ENCODE measurements around the gene GMDS.

The GMDS gene

DNA sequence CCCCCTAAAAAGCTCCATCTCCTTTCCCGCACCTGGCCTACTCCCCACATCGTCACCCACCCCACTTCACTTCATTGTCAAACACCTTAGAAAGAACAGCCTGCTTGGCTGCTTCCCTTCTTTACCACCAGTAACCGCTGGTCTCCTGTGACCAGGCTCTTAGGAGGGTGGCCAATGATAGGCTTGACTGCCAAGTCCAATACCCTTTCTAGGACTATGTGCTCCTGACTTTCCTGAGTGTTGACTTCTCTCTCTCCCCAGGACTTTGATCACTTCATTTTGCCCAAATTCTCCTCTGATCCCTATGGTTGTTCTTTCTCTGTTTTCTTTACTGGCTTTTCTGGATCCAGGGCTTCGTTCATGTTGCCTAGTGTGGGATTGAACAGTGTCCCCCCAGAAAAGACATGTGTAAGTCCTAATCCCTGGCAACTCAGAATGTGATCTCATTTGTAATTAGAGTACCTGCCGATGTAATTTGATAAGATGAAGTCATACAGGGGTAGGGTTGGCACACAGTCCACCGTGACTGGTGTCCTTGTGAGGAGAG, 254.0 kb downstream of the GMDS start:
- DNase-seq (ENCODE audit: low spot score in 2 of 2), result no peak
- Histone ChIP-seq H3K36me3 (replicated peaks) (no peaks in the 10 kb centered on the region), H3K4me1 (no peaks in the 10 kb centered on the region), H3K9me3 (no peaks in the 10 kb centered on the region), H3K27me3 (ENCODE audit: low read depth) (no peaks in the 10 kb centered on the region), H3K4me3 (no peak overlapping the region)
- in situ Hi-C loops (cut with MboI; ENCODE audit: low sequenced_read_pairs), result no loop called here

DNA sequence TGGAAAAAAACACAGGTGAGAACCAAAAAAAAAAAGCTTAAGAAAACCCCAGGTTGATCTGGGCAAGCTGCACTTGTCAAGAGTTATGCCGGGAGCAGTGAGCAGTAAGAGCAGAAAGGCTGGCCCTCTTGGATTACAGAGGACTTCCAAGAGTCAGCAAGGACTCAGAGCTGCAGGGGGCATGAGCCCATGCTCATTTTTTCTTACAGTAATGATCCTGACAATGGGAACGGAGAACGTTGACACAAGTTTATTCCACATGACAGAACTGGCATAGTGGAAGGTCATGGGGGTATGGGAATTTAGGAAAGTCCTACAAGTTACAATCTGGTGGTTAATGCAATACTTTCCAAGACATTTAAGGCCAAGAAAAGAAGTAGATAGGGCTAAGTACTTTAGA, 256.6 kb downstream of the GMDS start:
- no peak for DNase-seq (ENCODE audit: low spot score in 2 of 2)
- Histone ChIP-seq H3K27me3 (ENCODE audit: low read depth) (no peaks in the 10 kb centered on the region), H3K9me3 (no peaks in the 10 kb centered on the region), H3K36me3 (replicated peaks) (no peaks in the 10 kb centered on the region), H3K4me1 (no peaks in the 10 kb centered on the region), H3K4me3 (no peak overlapping the region)
- in situ Hi-C loops (cut with MboI; ENCODE audit: low sequenced_read_pairs), result no loop called here

DNA sequence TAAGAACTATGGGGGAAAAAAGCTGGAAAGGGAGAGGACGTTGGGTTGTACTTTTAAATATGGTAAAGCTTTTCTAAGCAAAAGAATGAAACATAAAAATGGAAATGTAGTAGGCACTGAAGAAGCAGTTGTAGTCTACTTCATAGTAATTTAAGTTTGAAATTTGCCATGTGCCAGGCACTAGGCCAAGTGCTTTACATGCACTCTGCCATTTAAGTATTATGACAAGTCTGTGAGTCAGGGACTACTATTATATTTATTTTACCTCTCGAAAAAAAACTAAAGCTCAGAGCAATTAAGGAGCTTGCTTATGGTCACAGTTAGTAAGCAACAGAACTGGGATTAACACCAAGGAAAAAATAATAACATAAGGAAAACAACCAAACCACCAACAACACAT, 257.8 kb downstream of the GMDS start:
- in situ Hi-C loops (cut with MboI; ENCODE audit: low sequenced_read_pairs), result no loop called here
- no peaks in the 10 kb centered on the region for H3K4me1 ChIP-seq
- H3K27me3 ChIP-seq (ENCODE audit: low read depth), result no peaks in the 10 kb centered on the region
- no peak for DNase-seq (ENCODE audit: low spot score in 2 of 2)
- no peaks in the 10 kb centered on the region for H3K36me3 ChIP-seq (replicated peaks)
- no peak overlapping the region for H3K4me3 ChIP-seq
- peaks cover 3% of the 10 kb centered on the region; the same call in 1 of the 2 replicates for H3K9me3 ChIP-seq

DNA sequence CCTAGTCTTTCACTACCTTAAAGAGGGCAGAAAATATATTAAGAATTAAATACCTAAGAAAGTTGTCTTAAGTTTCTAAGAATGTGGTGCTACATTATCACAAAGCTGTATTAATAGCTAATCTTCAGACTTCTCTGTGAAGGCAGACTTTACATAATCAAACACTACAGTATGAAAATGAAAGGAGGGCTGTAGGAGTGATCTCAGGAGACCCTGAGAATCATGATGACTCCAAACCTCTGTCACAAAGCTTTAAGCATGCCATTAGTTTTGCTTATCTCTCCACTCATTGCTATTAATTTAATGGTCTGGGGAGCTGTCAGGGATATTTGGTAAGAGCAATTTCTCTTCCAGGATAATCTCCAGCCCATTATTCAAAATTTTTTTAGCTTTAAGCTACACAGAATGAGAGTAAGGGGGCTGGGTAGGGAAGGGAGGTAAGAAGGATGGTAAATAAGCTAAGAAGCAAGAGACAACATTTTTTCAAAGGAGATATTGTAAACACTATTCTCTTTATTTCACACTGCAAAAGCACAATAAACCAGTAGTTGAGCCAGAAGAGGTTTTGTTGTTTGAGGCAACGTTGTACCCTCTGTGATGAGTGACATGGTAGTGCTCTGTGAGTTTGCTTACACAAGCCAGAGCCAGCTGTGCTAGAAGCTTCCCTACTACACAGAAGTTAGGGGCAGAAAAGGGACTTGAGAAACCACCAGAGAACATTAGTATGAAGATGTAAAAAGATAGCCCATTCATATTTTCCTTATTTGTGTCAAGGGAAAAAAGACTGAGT, 258.8 kb downstream of the GMDS start:
- Histone ChIP-seq H3K27me3 (ENCODE audit: low read depth) (no peaks in the 10 kb centered on the region), H3K4me3 (no peak overlapping the region), H3K9me3 (peaks cover 4% of the 10 kb centered on the region; the same call in 1 of the 2 replicates), H3K36me3 (replicated peaks) (no peaks in the 10 kb centered on the region), H3K4me1 (no peaks in the 10 kb centered on the region)
- DNase-seq (ENCODE audit: low spot score in 2 of 2), result no peak
- in situ Hi-C loops (cut with MboI; ENCODE audit: low sequenced_read_pairs), result no loop called here

DNA sequence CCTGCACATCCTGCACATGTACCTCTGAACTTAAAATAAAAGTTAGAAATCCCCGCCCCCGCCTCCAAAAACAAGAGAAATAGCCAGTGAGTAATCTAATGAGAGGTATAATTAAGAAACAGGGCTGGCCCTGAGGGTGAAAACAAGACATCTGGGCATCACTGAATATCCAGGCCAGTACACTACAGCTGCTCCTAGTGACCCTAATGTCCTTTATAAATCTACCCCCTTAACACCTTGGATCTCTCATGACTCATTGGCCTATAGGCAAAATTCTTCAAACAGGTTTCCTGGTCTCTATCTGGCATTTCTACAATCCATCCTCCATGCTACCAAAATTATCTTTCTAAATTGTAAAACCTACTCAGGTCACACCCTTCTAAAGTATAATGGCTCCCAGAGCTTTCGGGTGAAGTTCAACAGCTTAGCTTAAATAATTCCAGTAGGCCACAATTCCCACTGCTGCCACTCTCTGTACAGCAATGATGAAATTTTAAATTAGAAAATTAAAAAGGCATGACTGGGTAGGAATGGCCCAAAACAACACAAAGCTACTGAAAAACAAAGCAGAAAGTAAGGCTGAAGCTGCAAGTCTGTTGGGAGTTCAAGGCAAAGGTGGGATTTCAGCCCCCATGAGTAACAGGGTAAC, 260.9 kb downstream of the GMDS start:
- no peaks in the 10 kb centered on the region for H3K27me3 ChIP-seq (ENCODE audit: low read depth)
- no peaks in the 10 kb centered on the region for H3K4me1 ChIP-seq
- in situ Hi-C loops (cut with MboI; ENCODE audit: low sequenced_read_pairs), result no loop called here

DNA sequence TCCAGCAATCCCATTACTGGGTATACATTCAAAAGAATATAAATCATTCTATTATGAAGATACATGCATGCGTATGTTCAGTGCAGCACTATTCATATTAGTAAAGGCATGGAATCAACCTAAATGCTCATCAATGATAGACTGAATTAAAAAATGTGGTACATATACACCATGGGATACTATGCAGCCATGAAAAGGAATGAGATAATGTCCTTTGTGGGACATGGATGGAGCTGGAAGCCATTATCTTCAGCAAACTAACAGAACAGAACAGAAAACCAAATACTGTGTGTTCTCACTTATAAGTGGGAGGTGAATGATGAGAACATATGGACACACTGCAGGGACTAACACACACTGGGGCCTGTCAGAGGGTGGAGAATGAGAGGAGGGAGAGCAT, 261.6 kb downstream of the GMDS start:
- no peaks in the 10 kb centered on the region for H3K4me1 ChIP-seq
- no peaks in the 10 kb centered on the region for H3K27me3 ChIP-seq (ENCODE audit: low read depth)
- no peak overlapping the region for H3K4me3 ChIP-seq
- in situ Hi-C loops (cut with MboI; ENCODE audit: low sequenced_read_pairs), result no loop called here
- peaks cover 4% of the 10 kb centered on the region; the same call in 1 of the 2 replicates for H3K9me3 ChIP-seq
- no peaks in the 10 kb centered on the region for H3K36me3 ChIP-seq (replicated peaks)
- DNase-seq (ENCODE audit: low spot score in 2 of 2), result no peak

More for the DNA sequence above, 260.9 kb downstream of the GMDS start:
- Histone ChIP-seq H3K36me3 (replicated peaks) (no peaks in the 10 kb centered on the region), H3K4me3 (no peak overlapping the region), H3K9me3 (peaks cover 4% of the 10 kb centered on the region; the same call in 1 of the 2 replicates)
- no peak for DNase-seq (ENCODE audit: low spot score in 2 of 2)

DNA sequence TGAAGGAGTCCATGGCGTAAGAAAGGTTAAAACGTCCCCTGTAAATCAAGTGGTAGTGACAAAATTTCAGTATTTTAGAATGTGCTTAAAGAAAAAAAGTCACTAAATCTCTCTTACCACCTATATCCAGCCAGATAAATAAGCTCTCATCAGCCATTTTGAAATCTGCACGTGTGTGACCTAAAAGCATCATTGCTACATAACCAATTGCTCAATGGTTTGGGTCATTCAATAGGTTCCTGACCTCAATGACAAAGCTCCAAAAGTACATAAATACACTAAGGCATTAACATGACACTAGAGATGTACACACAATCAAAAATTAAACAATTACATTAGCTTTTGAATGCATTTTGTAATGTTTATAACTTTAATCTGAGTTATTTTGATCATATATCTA, 272.4 kb downstream of the GMDS start:
- Histone ChIP-seq H3K9me3 (no peaks in the 10 kb centered on the region), H3K36me3 (replicated peaks) (no peaks in the 10 kb centered on the region), H3K4me1 (peaks cover 4% of the 10 kb centered on the region), H3K4me3 (no peak overlapping the region), H3K27me3 (ENCODE audit: low read depth) (no peaks in the 10 kb centered on the region)
- in situ Hi-C loops (cut with MboI; ENCODE audit: low sequenced_read_pairs), result no loop called here
- no peak for DNase-seq (ENCODE audit: low spot score in 2 of 2)

DNA sequence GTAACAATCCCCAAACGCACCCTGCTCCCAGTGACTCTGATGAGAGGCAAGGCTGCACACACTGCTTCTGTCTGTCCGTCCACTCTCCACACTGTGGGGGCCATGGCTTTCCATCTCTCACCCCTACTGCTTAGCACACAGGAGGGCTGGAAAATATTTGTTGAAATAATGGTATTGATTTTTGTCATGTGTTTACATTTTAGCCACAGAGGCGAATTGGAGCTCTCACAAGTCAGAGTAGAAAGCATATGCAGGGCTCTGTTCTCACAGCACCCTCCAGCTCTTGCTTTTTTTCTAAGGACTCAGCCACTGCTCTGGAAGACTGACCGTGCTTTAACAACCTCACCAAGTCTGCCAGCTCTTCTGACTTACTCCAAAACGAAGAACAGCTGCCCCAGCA, 273.8 kb downstream of the GMDS start:
- H3K9me3 ChIP-seq, result no peaks in the 10 kb centered on the region
- H3K27me3 ChIP-seq (ENCODE audit: low read depth), result no peaks in the 10 kb centered on the region
- in situ Hi-C loops (cut with MboI; ENCODE audit: low sequenced_read_pairs), result no loop called here
- H3K4me1 ChIP-seq, result peaks cover 4% of the 10 kb centered on the region
- no peaks in the 10 kb centered on the region for H3K36me3 ChIP-seq (replicated peaks)
- H3K4me3 ChIP-seq, result no peak overlapping the region
- no peak for DNase-seq (ENCODE audit: low spot score in 2 of 2)

DNA sequence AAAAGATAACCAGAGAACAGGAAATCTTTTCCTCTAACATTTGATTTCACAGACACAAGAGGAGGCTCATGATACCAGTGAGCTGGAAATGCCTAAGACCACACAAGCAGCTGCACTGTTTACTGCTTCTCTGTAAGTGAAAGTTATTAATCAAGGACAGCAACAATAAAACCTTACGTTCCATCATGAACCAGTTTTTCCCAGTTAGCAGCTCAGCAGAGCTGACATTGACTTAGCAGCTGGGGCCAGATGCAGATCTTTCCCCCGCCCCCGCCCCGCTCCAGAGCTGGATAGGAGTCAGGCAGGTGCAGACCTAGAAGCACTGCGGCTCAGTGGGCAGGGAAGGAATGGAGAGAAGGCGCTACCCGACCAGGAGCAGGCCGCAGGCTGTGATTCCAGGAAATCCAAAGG, 275.2 kb downstream of the GMDS start:
- no peaks in the 10 kb centered on the region for H3K9me3 ChIP-seq
- H3K4me1 ChIP-seq, result peaks cover 4% of the 10 kb centered on the region
- H3K27me3 ChIP-seq (ENCODE audit: low read depth), result no peaks in the 10 kb centered on the region
- no peak overlapping the region for H3K4me3 ChIP-seq
- in situ Hi-C loops (cut with MboI; ENCODE audit: low sequenced_read_pairs), result no loop called here
- no peak for DNase-seq (ENCODE audit: low spot score in 2 of 2)
- H3K36me3 ChIP-seq (replicated peaks), result no peaks in the 10 kb centered on the region

DNA sequence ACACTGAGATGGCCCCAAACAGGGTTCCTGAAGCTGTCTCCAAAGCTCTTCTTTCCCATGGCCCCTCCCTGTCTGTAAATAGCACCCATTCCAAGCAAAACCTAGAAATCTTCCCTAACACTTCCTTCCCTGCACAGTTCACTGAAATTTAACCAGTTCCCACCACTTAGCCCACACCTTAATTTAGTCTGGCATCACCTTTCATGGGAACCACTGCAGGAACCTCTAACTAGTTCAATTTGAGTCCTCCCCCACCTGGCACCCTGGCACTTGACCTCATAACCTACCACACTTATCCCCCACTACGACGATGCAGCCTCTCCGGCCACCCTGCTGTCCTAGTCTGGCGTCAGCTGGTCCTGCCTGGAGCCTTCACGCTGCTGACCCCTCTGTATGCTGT, 278.7 kb downstream of the GMDS start:
- H3K27me3 ChIP-seq (ENCODE audit: low read depth), result no peaks in the 10 kb centered on the region
- no peaks in the 10 kb centered on the region for H3K36me3 ChIP-seq (replicated peaks)
- in situ Hi-C loops (cut with MboI; ENCODE audit: low sequenced_read_pairs), result no loop called here
- DNase-seq (ENCODE audit: low spot score in 2 of 2), result no peak
- H3K9me3 ChIP-seq, result no peaks in the 10 kb centered on the region
- H3K4me1 ChIP-seq, result no peaks in the 10 kb centered on the region
- no peak overlapping the region for H3K4me3 ChIP-seq

DNA sequence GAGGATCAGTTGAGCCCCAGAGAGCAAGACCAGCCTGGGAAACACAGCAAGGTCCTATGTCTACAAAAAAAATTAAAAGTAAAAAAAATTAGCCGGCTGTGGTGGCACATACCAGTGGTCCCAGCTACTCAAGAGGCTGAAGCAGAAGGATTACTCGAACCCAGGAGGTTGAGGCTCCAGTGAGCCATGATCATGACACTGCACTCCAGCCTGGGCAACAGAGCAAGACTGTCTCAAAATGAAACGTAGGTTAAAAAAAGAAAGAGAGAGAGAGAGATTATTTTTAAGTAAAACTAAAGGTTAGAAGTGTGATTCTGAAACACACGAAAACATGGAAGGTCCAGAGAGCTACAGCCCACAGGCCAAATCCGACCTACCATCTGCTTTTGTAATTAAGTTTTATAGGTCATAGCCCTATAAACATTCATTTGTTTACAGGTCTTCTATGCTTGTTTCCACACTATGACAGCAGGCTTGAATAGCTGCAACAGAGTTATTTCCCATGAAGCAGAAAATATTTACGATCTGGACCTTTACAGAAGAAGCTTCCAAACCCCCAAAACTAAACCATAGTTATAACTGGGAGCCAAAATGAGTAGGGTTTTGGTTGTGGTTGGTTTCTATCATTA, 279.7 kb downstream of the GMDS start:
- Histone ChIP-seq H3K36me3 (replicated peaks) (no peaks in the 10 kb centered on the region), H3K27me3 (ENCODE audit: low read depth) (no peaks in the 10 kb centered on the region), H3K9me3 (no peaks in the 10 kb centered on the region), H3K4me1 (no peaks in the 10 kb centered on the region), H3K4me3 (no peak overlapping the region)
- in situ Hi-C loops (cut with MboI; ENCODE audit: low sequenced_read_pairs), result no loop called here
- DNase-seq (ENCODE audit: low spot score in 2 of 2), result no peak

DNA sequence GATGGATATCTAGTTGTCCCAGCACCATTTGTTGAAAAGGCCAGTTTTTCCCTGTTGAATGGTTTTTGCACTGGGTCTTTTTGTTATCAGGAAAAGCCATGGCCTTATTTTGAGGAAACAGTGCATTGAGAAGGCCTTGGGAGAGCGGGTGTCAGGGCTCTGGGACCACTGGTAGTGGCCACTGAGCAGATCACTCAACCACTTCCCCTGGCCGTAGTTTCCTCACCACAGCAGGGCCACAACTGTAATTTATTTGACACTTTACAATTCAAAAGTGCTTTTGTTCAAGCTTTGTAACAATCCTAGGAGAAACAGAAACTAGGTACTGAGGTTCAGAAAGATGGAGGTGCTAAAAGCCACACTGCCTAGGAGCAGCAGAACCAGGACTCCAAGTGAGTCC, 281.8 kb downstream of the GMDS start:
- no peak overlapping the region for H3K4me3 ChIP-seq
- H3K36me3 ChIP-seq (replicated peaks), result no peaks in the 10 kb centered on the region
- in situ Hi-C loops (cut with MboI; ENCODE audit: low sequenced_read_pairs), result no loop called here
- DNase-seq (ENCODE audit: low spot score in 2 of 2), result no peak
- no peaks in the 10 kb centered on the region for H3K4me1 ChIP-seq
- no peaks in the 10 kb centered on the region for H3K9me3 ChIP-seq
- no peaks in the 10 kb centered on the region for H3K27me3 ChIP-seq (ENCODE audit: low read depth)

DNA sequence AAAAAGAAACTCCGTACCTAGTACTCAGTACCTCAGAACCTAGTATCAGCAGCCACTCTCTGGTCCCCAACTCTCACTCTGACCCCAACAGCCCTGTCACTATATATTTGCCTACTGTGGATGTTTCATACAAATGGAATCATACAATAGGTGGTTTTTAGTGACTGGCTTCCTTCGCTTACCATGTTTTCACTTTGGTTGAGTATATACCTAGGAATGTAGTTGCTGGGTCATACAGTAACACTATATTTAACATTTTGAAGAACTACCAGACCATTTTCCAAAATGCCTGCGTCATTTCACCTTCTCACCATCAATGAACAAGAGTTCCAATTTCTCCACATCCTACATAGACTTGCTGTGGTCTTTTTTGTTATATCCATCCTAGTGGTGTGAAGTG, 283.2 kb downstream of the GMDS start:
- no peaks in the 10 kb centered on the region for H3K9me3 ChIP-seq
- DNase-seq (ENCODE audit: low spot score in 2 of 2), result no peak
- no peak overlapping the region for H3K4me3 ChIP-seq
- H3K27me3 ChIP-seq (ENCODE audit: low read depth), result no peaks in the 10 kb centered on the region
- H3K4me1 ChIP-seq, result no peaks in the 10 kb centered on the region
- no peaks in the 10 kb centered on the region for H3K36me3 ChIP-seq (replicated peaks)
- in situ Hi-C loops (cut with MboI; ENCODE audit: low sequenced_read_pairs), result no loop called here
